Uterus (tissue), 2 donors: ENCODE measurements around the gene SORT1.

ENCODE experiments used
- CTCF ChIP-seq, 4 experiments: fragments of 200-600 bp in 2 of 4; fragments of 450-650 bp in 2 of 4; sonication (generic) in 2 of 4; IDR thresholded peaks; one replicate each; pipeline ENCODE4 v1.5.1; 2016 to 2019; ENCODE audit warnings: antibody characterized with exemption in 4 of 4, mild to moderate bottlenecking in 2 of 4, moderate library complexity in 1 of 4
- POLR2A ChIP-seq, 2 donors: fragments of 450-650 bp; IDR thresholded peaks; one replicate each; pipeline ENCODE4 v1.6.1; 2016; ENCODE audit warnings: antibody characterized with exemption in 2 of 2, mild to moderate bottlenecking in 1 of 2, moderate library complexity in 1 of 2

GRCh38 chr1:109372281-109372680 is 25.4 kb downstream of the SORT1 start:
- no peak for TF ChIP-seq CTCF (IDR thresholded peaks at IDR 0.05)
- no peak for TF ChIP-seq POLR2A (IDR thresholded peaks at IDR 0.05)
